GM23338 (cell line): ENCODE measurements around the gene PELI1.

ENCODE experiments used
- CREB1 ChIP-seq: fragments of 250-450 bp; sonication (Bioruptor Pico); IDR thresholded peaks from 2 replicates; pipeline ENCODE4 v1.5.0; 2020; ENCODE audit warnings: low read depth, mild to moderate bottlenecking, moderate library complexity
- CTCF ChIP-seq, 2 experiments: fragments of 200-600 bp in 1 of 2; sonication (generic) in 1 of 2; conservative IDR thresholded peaks; 2 replicates each; pipeline versions ENCODE4 v1.5.1 to v1.6.1; 2016 to 2017; ENCODE audit warnings: antibody characterized with exemption in 2 of 2, low read depth in 2 of 2, mild to moderate bottlenecking in 2 of 2, moderate library complexity in 1 of 2
- ETS1 ChIP-seq: IDR thresholded peaks from 2 replicates; pipeline ENCODE4 v1.6.1; 2016; ENCODE audit warnings: antibody characterized with exemption
- EZH2 ChIP-seq: fragments of 200-600 bp; sonication (generic); IDR thresholded peaks from one replicate; pipeline ENCODE4 v1.8.0; 2017; ENCODE audit warnings: antibody characterized with exemption, mild to moderate bottlenecking, low read depth; ENCODE audit not compliant: unreplicated experiment
- EZH2phosphoT487 ChIP-seq: fragments of 200-600 bp; sonication (generic); IDR thresholded peaks from one replicate; pipeline ENCODE4 v1.8.1; 2018; ENCODE audit warnings: antibody characterized with exemption; ENCODE audit not compliant: unreplicated experiment
- JUNB ChIP-seq: IDR thresholded peaks from one replicate; pipeline ENCODE4 v1.6.1; 2016; ENCODE audit warnings: antibody characterized with exemption; ENCODE audit not compliant: unreplicated experiment
- NANOG ChIP-seq: IDR thresholded peaks from 2 replicates; pipeline ENCODE4 v1.6.1; 2016; ENCODE audit warnings: antibody characterized with exemption, borderline replicate concordance
- POLR2AphosphoS5 ChIP-seq: IDR thresholded peaks from 2 replicates; pipeline ENCODE4 v1.6.1; 2016; ENCODE audit warnings: antibody characterized with exemption, low read depth
- REST ChIP-seq: IDR thresholded peaks from one replicate; pipeline ENCODE4 v1.6.1; 2018; ENCODE audit warnings: antibody characterized with exemption; ENCODE audit not compliant: unreplicated experiment

- TF ChIP-seq CTCF (conservative IDR thresholded peaks at IDR 0.05; ENCODE audit: low read depth in 2 of 2) (no peak), ETS1 (no peak), POLR2AphosphoS5 (no peak), EZH2 (no peak), REST (no peak), EZH2phosphoT487 (no peak), NANOG (no peak), JUNB (no peak), CREB1 (no peak)
Observed at GRCh38 chr2:64059270-64059669, 85.0 kb downstream of the PELI1 start.
